TTC549 (cell line): ENCODE data around the gene GRM6.

ENCODE experiments used
- FAIRE-seq: peaks from 2 replicates; lab custom pipeline; 2012; peaks lifted over from hg19 to GRCh38; lab: Jason Lieb, UNC

The GRM6 gene

GRCh38 chr5:178983728-178984127 is 11.4 kb downstream of the GRM6 start:
- FAIRE-seq = no peak

- no peak for FAIRE-seq
Measured at GRCh38 chr5:178982941-178983340, 12.2 kb downstream of the GRM6 start.

GRCh38 chr5:178981381-178981780 is 13.7 kb downstream of the GRM6 start:
- no peak for FAIRE-seq

- no peak for FAIRE-seq
Measured at GRCh38 chr5:178965465-178966055, 29.6 kb downstream of the GRM6 start.

GRCh38 chr5:178941361-178941760 is 53.8 kb downstream of the GRM6 start:
- FAIRE-seq = no peak

GRCh38 chr5:178940569-178941360 is 54.4 kb downstream of the GRM6 start, which contains the start of gene ZNF454:
ZNF454 (plus strand) TSS chr5:178941198; CDS start chr5:178942792, 1,594 bp downstream.
- FAIRE-seq = no peak

- FAIRE-seq = no peak
Measured at GRCh38 chr5:178931846-178932760, 63.0 kb downstream of the GRM6 start.
